GM12892 (cell line): ENCODE measurements around the gene MAGEL2.

Experiments used
- POLR2A ChIP-seq: IDR thresholded peaks from 2 replicates; pipeline ENCODE4 v1.6.1; 2011; ENCODE audit warnings: low read depth, low read length, control low read depth
- POLR2AphosphoS5 ChIP-seq: IDR thresholded peaks from 2 replicates; pipeline ENCODE4 v1.6.1; 2011; ENCODE audit warnings: low read depth, low read length, control low read depth

- TF ChIP-seq POLR2AphosphoS5 (no peak), POLR2A (no peak)
These were observed 23.3 kb upstream of the MAGEL2 start for GRCh38 chr15:23670970-23671369.
